Esophagus muscularis mucosa (tissue), 3 donors: ENCODE data around the gene CNNM1.

ENCODE experiments used
- EP300 ChIP-seq: sonication (generic); formaldehyde crosslinking; IDR thresholded peaks from one replicate; pipeline ENCODE4 v1.6.1; 2017; ENCODE audit warnings: antibody characterized with exemption
- POLR2AphosphoS5 ChIP-seq, 2 donors: sonication (generic); formaldehyde crosslinking; IDR thresholded peaks; one replicate each; pipeline ENCODE4 v1.6.1; 2017; ENCODE audit warnings: antibody characterized with exemption in 2 of 2

DNA sequence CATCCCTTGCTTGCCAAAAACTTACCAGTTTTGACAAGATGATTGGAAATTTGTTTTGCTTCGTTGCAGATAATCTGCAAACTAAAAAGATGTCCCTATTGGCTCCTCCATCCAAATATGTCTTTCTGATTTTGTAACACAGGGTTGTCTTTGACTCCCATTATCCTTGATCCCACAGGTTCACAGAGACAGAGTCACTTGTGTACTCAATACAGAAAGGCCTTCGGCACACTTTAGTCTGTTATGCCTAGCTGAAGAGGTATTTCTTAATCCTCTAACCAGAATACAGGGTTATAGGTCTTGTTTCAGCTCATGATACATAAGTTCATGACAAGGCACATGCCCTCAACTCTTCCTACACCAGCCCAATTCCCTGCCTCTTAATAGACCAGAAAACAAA lies 10.7 kb upstream of the CNNM1 start:
- TF ChIP-seq POLR2AphosphoS5 (IDR thresholded peaks at IDR 0.05) (no peak), EP300 (no peak)
